HEK293 (cell line): ENCODE results near the gene MAD2L2.

Experiments
- CTCF ChIA-PET: fragments of 350-600 bp; formaldehyde crosslinking; extraction: SDS; loops from one replicate; lab custom pipeline; 2021; ENCODE audit warnings: antibody characterized with exemption; lab: Yijun Ruan, JAX
- POLR2A ChIA-PET: fragments of 300-600 bp; formaldehyde crosslinking; extraction: SDS; loops from one replicate; lab custom pipeline; 2020; ENCODE audit warnings: antibody characterized with exemption, inconsistent platforms; lab: Yijun Ruan, JAX
- H3K27ac ChIP-seq: fragments of 200-500 bp; sonication (Bioruptor generic); 2 replicates; pipeline ENCODE4 v1.5.1; 2014; ENCODE audit warnings: low read depth, low read length, control low read depth, inconsistent platforms; ENCODE audit errors: extremely low read depth
- H3K36me3 ChIP-seq, 2 experiments: fragments of 200-500 bp in 1 of 2; sonication (Bioruptor generic) in 1 of 2; 1 replicate in 1 of 2; 2 replicates in 1 of 2; pipeline ENCODE4 v1.5.1; 2014 to 2017; ENCODE audit warnings: inconsistent platforms in 2 of 2, low read length in 2 of 2; ENCODE audit not compliant: control insufficient read depth in 2 of 2, insufficient read depth in 1 of 2
- H3K4me1 ChIP-seq: fragments of 200-500 bp; sonication (Bioruptor generic); 2 replicates; pipeline ENCODE4 v1.5.1; 2014; ENCODE audit warnings: mild to moderate bottlenecking, low read length, inconsistent platforms; ENCODE audit not compliant: control insufficient read depth, insufficient read depth
- H3K4me3 ChIP-seq: 2 replicates; pipeline ENCODE4 v1.5.1; 2011; ENCODE audit warnings: low read depth, mild to moderate bottlenecking, control low read depth, low read length, moderate library complexity
- H3K9me3 ChIP-seq: fragments of 200-500 bp; sonication (Bioruptor generic); 2 replicates; pipeline ENCODE4 v1.5.1; 2014; ENCODE audit warnings: low read depth, low read length, inconsistent platforms; ENCODE audit not compliant: control insufficient read depth, insufficient read depth
- SP3 ChIP-seq: fragments of 450-650 bp; formaldehyde crosslinking; IDR thresholded peaks from 2 replicates; pipeline ENCODE4 v1.5.1; 2016; ENCODE audit warnings: missing biosample characterization, missing genetic modification characterization
- ZBTB6 ChIP-seq: fragments of 450-650 bp; formaldehyde crosslinking; IDR thresholded peaks from 2 replicates; pipeline ENCODE4 v1.5.1; 2017; ENCODE audit warnings: missing biosample characterization, missing genetic modification characterization
- ZNF202 ChIP-seq: fragments of 450-650 bp; formaldehyde crosslinking; IDR thresholded peaks from 2 replicates; pipeline ENCODE4 v1.5.1; 2016; ENCODE audit warnings: missing biosample characterization, missing genetic modification characterization, borderline replicate concordance
- ZNF354C ChIP-seq: fragments of 450-650 bp; formaldehyde crosslinking; IDR thresholded peaks from 2 replicates; pipeline ENCODE4 v1.5.1; 2016; ENCODE audit warnings: missing biosample characterization, missing genetic modification characterization, low read depth, borderline replicate concordance
- ZNF394 ChIP-seq: fragments of 450-650 bp; formaldehyde crosslinking; IDR thresholded peaks from 2 replicates; pipeline ENCODE4 v1.5.1; 2016; ENCODE audit warnings: missing biosample characterization, missing genetic modification characterization, mild to moderate bottlenecking, moderate library complexity, borderline replicate concordance
- ZNF544 ChIP-seq: fragments of 450-650 bp; formaldehyde crosslinking; IDR thresholded peaks from 2 replicates; pipeline ENCODE4 v1.5.0; 2017; ENCODE audit warnings: missing biosample characterization, missing genetic modification characterization
- ZNF561 ChIP-seq: fragments of 450-650 bp; IDR thresholded peaks from 2 replicates; pipeline ENCODE4 v1.5.1; 2018; ENCODE audit warnings: missing biosample characterization, missing genetic modification characterization, borderline replicate concordance
- ZNF600 ChIP-seq: fragments of 450-650 bp; formaldehyde crosslinking; IDR thresholded peaks from 2 replicates; pipeline ENCODE4 v1.5.1; 2016; ENCODE audit warnings: missing biosample characterization, missing genetic modification characterization
- ZNF626 ChIP-seq: fragments of 450-650 bp; sonication (Bioruptor Pico); formaldehyde crosslinking; IDR thresholded peaks from 2 replicates; pipeline ENCODE4 v1.5.1; 2018; ENCODE audit warnings: missing biosample characterization, missing genetic modification characterization, inconsistent platforms
- ZNF692 ChIP-seq: fragments of 450-650 bp; formaldehyde crosslinking; IDR thresholded peaks from 2 replicates; pipeline ENCODE4 v1.5.1; 2016; ENCODE audit warnings: missing biosample characterization, missing genetic modification characterization
- ZNF777 ChIP-seq: fragments of 450-650 bp; formaldehyde crosslinking; IDR thresholded peaks from 2 replicates; pipeline ENCODE4 v1.5.1; 2017; ENCODE audit warnings: missing biosample characterization, missing genetic modification characterization, borderline replicate concordance
- ZNF785 ChIP-seq: fragments of 450-650 bp; formaldehyde crosslinking; IDR thresholded peaks from 2 replicates; pipeline ENCODE4 v1.5.1; 2016; ENCODE audit warnings: missing biosample characterization, missing genetic modification characterization
- ZNF830 ChIP-seq: fragments of 450-650 bp; IDR thresholded peaks from 2 replicates; pipeline ENCODE4 v1.5.0; 2018; ENCODE audit warnings: missing biosample characterization, missing genetic modification characterization, low read depth, mild to moderate bottlenecking, moderate library complexity
- ZSCAN23 ChIP-seq: fragments of 450-650 bp; formaldehyde crosslinking; IDR thresholded peaks from 2 replicates; pipeline ENCODE4 v1.5.1; 2016; ENCODE audit warnings: missing biosample characterization, missing genetic modification characterization
- TF ChIP-seq, protein P1 (sequence below): fragments of 450-650 bp; formaldehyde crosslinking; IDR thresholded peaks from 2 replicates; pipeline ENCODE4 v1.5.1; 2017; ENCODE audit warnings: missing biosample characterization, missing genetic modification characterization
- TF ChIP-seq, protein P2 (sequence below): fragments of 450-650 bp; formaldehyde crosslinking; IDR thresholded peaks from 2 replicates; pipeline ENCODE4 v1.5.1; 2016; ENCODE audit warnings: missing biosample characterization, missing genetic modification characterization
- TF ChIP-seq, protein P3 (sequence below): fragments of 450-650 bp; formaldehyde crosslinking; IDR thresholded peaks from 2 replicates; pipeline ENCODE4 v1.5.1; 2017; ENCODE audit warnings: missing biosample characterization, missing genetic modification characterization

Gene MAD2L2

DNA sequence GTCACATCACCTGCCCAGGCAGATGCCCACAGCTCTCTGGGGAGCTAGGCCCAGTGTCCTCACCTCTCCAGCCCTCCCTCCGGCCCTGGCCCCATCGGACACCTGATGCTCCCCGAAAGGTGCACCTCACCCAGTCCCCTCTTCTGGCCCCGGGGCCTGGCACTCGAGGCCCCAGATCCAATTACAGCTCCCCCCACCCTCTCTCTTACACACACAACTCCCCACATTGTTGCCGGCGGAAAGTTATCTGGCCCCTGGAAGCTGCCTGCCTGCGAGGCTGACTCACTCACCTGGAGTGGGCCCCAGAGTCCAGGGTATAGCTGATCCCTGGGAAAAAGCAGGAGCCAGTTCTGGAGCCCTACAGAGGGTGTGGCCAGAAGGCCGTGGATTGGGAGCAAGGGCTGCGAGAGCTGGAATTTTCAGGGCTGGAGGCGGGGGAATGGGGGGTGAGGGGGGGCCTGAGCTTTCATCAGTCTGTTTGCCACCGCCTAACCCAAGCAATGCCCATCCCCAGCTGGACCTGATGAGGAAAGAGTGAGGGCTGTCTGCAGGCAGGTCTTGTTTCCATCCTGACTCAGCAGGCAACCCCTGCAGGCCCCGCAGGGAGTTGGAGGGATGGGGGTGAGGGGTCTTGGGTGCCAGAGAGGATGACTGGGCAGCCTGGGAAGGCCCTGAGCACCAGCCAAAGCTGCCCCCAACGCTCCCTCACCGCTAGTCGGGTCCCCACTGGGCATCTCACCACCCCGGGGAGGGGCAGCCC, 27.7 kb downstream of the MAD2L2 start (continued):
- TF ChIP-seq ZNF692 (tag by site-specific recombination) (peak; percentile 97), ZNF600 (tag by site-specific recombination) (peak; percentile 41; the same call in 1 of the 2 replicates)
- TF ChIP-seq, protein P1, sequence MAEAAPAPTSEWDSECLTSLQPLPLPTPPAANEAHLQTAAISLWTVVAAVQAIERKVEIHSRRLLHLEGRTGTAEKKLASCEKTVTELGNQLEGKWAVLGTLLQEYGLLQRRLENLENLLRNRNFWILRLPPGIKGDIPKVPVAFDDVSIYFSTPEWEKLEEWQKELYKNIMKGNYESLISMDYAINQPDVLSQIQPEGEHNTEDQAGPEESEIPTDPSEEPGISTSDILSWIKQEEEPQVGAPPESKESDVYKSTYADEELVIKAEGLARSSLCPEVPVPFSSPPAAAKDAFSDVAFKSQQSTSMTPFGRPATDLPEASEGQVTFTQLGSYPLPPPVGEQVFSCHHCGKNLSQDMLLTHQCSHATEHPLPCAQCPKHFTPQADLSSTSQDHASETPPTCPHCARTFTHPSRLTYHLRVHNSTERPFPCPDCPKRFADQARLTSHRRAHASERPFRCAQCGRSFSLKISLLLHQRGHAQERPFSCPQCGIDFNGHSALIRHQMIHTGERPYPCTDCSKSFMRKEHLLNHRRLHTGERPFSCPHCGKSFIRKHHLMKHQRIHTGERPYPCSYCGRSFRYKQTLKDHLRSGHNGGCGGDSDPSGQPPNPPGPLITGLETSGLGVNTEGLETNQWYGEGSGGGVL (tag by site-specific recombination), result peak; percentile 85

GRCh38 chr1:11652203-11652780, 28.7 kb downstream of the MAD2L2 start:
- H3K4me3 ChIP-seq, result no peak overlapping the region
- ChIA-PET POLR2A (no interaction called here), CTCF (interaction anchor here (0.6 to 3.0 kb wide), 7 partner anchors 9 to 615 kb away, joined by 3 to 12 read pairs (median 4); partner anchors contain the start of gene FBXO6)

More at GRCh38 chr1:11652203-11652780, 28.7 kb downstream of the MAD2L2 start:
- Histone ChIP-seq H3K27ac (no peak overlapping the region), H3K9me3 (no peaks in the 10 kb centered on the region), H3K36me3 (peaks cover 2 to 15% of the 10 kb centered on the region in 2 experiments; a peak in 2 of 3 replicates)
- TF ChIP-seq ZNF202, result no peak
- no peak for TF ChIP-seq ZNF830 (tag by site-specific recombination)
- no peak for TF ChIP-seq ZNF544 (tag by site-specific recombination)
- TF ChIP-seq SP3 (tag by site-specific recombination), result no peak
- TF ChIP-seq ZNF354C (tag by site-specific recombination), result no peak
- TF ChIP-seq, protein P2, sequence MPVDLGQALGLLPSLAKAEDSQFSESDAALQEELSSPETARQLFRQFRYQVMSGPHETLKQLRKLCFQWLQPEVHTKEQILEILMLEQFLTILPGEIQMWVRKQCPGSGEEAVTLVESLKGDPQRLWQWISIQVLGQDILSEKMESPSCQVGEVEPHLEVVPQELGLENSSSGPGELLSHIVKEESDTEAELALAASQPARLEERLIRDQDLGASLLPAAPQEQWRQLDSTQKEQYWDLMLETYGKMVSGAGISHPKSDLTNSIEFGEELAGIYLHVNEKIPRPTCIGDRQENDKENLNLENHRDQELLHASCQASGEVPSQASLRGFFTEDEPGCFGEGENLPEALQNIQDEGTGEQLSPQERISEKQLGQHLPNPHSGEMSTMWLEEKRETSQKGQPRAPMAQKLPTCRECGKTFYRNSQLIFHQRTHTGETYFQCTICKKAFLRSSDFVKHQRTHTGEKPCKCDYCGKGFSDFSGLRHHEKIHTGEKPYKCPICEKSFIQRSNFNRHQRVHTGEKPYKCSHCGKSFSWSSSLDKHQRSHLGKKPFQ (tag by site-specific recombination), result no peak
- no peak for TF ChIP-seq ZSCAN23 (tag by site-specific recombination)
- no peak for TF ChIP-seq ZNF785 (tag by site-specific recombination)
- no peak for TF ChIP-seq ZNF626 (tag by site-specific recombination)
- no peak for TF ChIP-seq ZNF561 (tag by site-specific recombination)
- TF ChIP-seq ZNF777 (tag by site-specific recombination), result no peak
- TF ChIP-seq, protein P3, sequence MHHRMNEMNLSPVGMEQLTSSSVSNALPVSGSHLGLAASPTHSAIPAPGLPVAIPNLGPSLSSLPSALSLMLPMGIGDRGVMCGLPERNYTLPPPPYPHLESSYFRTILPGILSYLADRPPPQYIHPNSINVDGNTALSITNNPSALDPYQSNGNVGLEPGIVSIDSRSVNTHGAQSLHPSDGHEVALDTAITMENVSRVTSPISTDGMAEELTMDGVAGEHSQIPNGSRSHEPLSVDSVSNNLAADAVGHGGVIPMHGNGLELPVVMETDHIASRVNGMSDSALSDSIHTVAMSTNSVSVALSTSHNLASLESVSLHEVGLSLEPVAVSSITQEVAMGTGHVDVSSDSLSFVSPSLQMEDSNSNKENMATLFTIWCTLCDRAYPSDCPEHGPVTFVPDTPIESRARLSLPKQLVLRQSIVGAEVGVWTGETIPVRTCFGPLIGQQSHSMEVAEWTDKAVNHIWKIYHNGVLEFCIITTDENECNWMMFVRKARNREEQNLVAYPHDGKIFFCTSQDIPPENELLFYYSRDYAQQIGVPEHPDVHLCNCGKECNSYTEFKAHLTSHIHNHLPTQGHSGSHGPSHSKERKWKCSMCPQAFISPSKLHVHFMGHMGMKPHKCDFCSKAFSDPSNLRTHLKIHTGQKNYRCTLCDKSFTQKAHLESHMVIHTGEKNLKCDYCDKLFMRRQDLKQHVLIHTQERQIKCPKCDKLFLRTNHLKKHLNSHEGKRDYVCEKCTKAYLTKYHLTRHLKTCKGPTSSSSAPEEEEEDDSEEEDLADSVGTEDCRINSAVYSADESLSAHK (tag by site-specific recombination), result no peak
- TF ChIP-seq ZNF394 (tag by site-specific recombination), result no peak
- no peak for TF ChIP-seq ZBTB6 (tag by site-specific recombination)
- TF ChIP-seq, all 188 proteins: peak for 0
- no peaks in the 10 kb centered on the region for H3K4me1 ChIP-seq
